NCI-H187 (cell line): ENCODE measurements around the gene REV1.
"Not testable (repeated sequence)": the region's sequence is repeated elsewhere in the genome, so short reads cannot be mapped to it uniquely, and the experiment has no call there.

Experiments
- DNase-seq, 2 experiments: peaks; one replicate each; lab custom pipeline; 2025; lab: John Stamatoyannopoulos, UW

Gene REV1

GRCh38 chr2:99487906-99488305, 1.9 kb downstream of the REV1 start:
- no peak for DNase-seq

GRCh38 chr2:99485824-99486223, 4.0 kb downstream of the REV1 start:
- no peak for DNase-seq

GRCh38 chr2:99485411-99485810, 4.4 kb downstream of the REV1 start:
- DNase-seq: no peak

- DNase-seq: no peak
Measured at GRCh38 chr2:99484205-99484604, 5.6 kb downstream of the REV1 start.

- no peak for DNase-seq
Measured at GRCh38 chr2:99481941-99482340, 7.9 kb downstream of the REV1 start.

- DNase-seq: no peak
Measured at GRCh38 chr2:99481527-99481926, 8.3 kb downstream of the REV1 start.

GRCh38 chr2:99480390-99480789, 9.4 kb downstream of the REV1 start:
- no peak for DNase-seq

- DNase-seq: no peak
Measured at GRCh38 chr2:99478632-99479031, 11.2 kb downstream of the REV1 start.

GRCh38 chr2:99477054-99477453, 12.8 kb downstream of the REV1 start:
- DNase-seq: no peak

GRCh38 chr2:99476629-99477028, 13.2 kb downstream of the REV1 start:
- no peak for DNase-seq

GRCh38 chr2:99475095-99475494, 14.7 kb downstream of the REV1 start:
- DNase-seq: not testable (repeated sequence)

- DNase-seq: no peak
Measured at GRCh38 chr2:99473518-99474083, 16.2 kb downstream of the REV1 start.

- no peak for DNase-seq
Measured at GRCh38 chr2:99472600-99472960, 17.2 kb downstream of the REV1 start.

- no peak for DNase-seq
Measured at GRCh38 chr2:99471654-99472599, 17.9 kb downstream of the REV1 start.

- DNase-seq: no peak
Measured at GRCh38 chr2:99470957-99471356, 18.9 kb downstream of the REV1 start.

- DNase-seq: not testable (repeated sequence)
Measured at GRCh38 chr2:99470459-99470858, 19.4 kb downstream of the REV1 start.

GRCh38 chr2:99469394-99469793, 20.4 kb downstream of the REV1 start:
- no peak for DNase-seq

GRCh38 chr2:99468155-99468554, 21.7 kb downstream of the REV1 start:
- no peak for DNase-seq

- DNase-seq: no peak
Measured at GRCh38 chr2:99467390-99467789, 22.4 kb downstream of the REV1 start.

- DNase-seq: no peak
Measured at GRCh38 chr2:99461828-99462483, 27.9 kb downstream of the REV1 start.

GRCh38 chr2:99458529-99458928, 31.3 kb downstream of the REV1 start:
- DNase-seq: no peak

GRCh38 chr2:99451686-99452085, 38.1 kb downstream of the REV1 start:
- no peak for DNase-seq

- DNase-seq: peak; percentile 7 to 35
Measured at GRCh38 chr2:99451280-99451679, 38.5 kb downstream of the REV1 start.
